ENCODE measurements around the gene SLC26A9.

GRCh38 chr1:205924460-205924790 lies 18.8 kb downstream of the SLC26A9 start:
- TF ChIP-seq CTCF (IDR thresholded peaks at IDR 0.05) (no peak), FOXJ3 (CRISPR knock-in tag; IDR thresholded peaks at IDR 0.05) (no peak), GABPA (IDR thresholded peaks at IDR 0.05; ENCODE audit: low read depth) (no peak), GATA2 (CRISPR knock-in tag; IDR thresholded peaks at IDR 0.05) (no peak), MAX (IDR thresholded peaks at IDR 0.05; ENCODE audit: low read depth) (no peak), YY1 (IDR thresholded peaks at IDR 0.05; ENCODE audit: low read depth) (no peak), REST (IDR thresholded peaks at IDR 0.05; ENCODE audit: low read depth, low read length) (no peak), RAD21 (IDR thresholded peaks at IDR 0.05; ENCODE audit: low read length) (no peak)
- TF ChIP-seq, protein P1, sequence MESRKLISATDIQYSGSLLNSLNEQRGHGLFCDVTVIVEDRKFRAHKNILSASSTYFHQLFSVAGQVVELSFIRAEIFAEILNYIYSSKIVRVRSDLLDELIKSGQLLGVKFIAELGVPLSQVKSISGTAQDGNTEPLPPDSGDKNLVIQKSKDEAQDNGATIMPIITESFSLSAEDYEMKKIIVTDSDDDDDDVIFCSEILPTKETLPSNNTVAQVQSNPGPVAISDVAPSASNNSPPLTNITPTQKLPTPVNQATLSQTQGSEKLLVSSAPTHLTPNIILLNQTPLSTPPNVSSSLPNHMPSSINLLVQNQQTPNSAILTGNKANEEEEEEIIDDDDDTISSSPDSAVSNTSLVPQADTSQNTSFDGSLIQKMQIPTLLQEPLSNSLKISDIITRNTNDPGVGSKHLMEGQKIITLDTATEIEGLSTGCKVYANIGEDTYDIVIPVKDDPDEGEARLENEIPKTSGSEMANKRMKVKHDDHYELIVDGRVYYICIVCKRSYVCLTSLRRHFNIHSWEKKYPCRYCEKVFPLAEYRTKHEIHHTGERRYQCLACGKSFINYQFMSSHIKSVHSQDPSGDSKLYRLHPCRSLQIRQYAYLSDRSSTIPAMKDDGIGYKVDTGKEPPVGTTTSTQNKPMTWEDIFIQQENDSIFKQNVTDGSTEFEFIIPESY (IDR thresholded peaks at IDR 0.05; ENCODE audit: borderline replicate concordance, low read depth), result no peak
